Neural progenitor cell (in vitro differentiated cells): Measurements from ENCODE around the gene GIGYF1.

ENCODE experiments used
- CTCF ChIP-seq: fragments of 200-600 bp; sonication (generic); IDR thresholded peaks from 2 replicates; pipeline ENCODE4 v1.5.1; 2017; ENCODE audit warnings: antibody characterized with exemption, mild to moderate bottlenecking
- EZH2 ChIP-seq: fragments of 200-600 bp; sonication (generic); IDR thresholded peaks from 2 replicates; pipeline ENCODE4 v1.6.1; 2017; ENCODE audit warnings: antibody characterized with exemption, mild to moderate bottlenecking, moderate library complexity
- EZH2phosphoT487 ChIP-seq: fragments of 200-600 bp; sonication (generic); IDR thresholded peaks from 2 replicates; pipeline ENCODE4 v1.6.1; 2017; ENCODE audit warnings: antibody characterized with exemption

- TF ChIP-seq EZH2phosphoT487 (no peak), EZH2 (no peak), CTCF (no peak)
These were observed 45.9 kb upstream of the GIGYF1 start for GRCh38 chr7:100739934-100740333.
